Astrocyte of the cerebellum (primary cell): Measurements from ENCODE around the gene ALS2CL.

Experiments used
- DNase-seq: peaks from one replicate; pipeline ENCODE4 v3.0.0-alpha.2; 2011; ENCODE audit warnings: low read depth
- H3K4me3 ChIP-seq: 2 replicates; pipeline ENCODE4 v1.5.1; 2011; ENCODE audit warnings: mild to moderate bottlenecking, low read depth, low read length, moderate library complexity
- in situ Hi-C: cut with HindIII; loops from 2 replicates; pipeline ENCODE4 v1.10.0; 2017; ENCODE audit warnings: low sequenced_read_pairs
- TF ChIP-seq, protein P1 (sequence below): IDR thresholded peaks from 2 replicates; pipeline ENCODE4 v1.5.1; 2012; ENCODE audit warnings: low read length, low read depth, moderate library complexity, mild to moderate bottlenecking; ENCODE audit errors: missing control alignments

ALS2CL gene

GRCh38 chr3:46666453-46666845 lies 27.0 kb downstream of the ALS2CL start:
- in situ Hi-C loops: no loop called here

DNA sequence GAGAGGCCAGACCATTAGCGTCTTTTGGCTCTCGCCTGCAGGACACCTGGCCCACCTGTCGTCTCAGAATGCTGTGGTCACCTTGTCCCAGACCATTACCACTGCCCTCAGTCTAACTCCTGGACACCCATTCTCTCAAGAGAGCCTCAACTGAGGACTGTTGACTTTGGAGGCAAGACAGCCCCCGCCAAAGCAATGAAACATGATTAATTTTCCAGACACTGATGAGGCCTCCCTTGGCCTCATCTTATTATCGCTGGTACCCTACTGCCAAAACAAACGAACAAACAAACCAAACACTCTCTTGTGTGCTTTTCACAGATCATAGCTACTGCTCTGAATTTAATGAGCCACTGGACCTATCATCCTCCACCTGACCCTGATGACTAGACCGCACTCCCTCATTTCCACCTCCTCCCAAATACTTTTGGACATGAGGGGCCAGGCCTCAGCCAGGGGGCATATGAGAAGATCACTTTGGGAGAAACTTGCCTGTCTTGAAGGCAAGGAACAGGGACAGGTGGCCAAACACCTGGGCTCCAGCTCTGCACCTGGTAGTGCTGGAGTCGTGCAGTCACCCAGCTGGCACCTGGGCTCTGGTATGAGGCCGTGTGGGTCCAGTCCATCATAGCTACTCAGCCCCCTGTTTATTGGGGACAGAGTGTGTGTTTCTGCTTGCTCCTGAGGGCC lies 27.6 kb downstream of the ALS2CL start:
- no peak overlapping the region for H3K4me3 ChIP-seq
- DNase-seq: no peak
- TF ChIP-seq, protein P1, sequence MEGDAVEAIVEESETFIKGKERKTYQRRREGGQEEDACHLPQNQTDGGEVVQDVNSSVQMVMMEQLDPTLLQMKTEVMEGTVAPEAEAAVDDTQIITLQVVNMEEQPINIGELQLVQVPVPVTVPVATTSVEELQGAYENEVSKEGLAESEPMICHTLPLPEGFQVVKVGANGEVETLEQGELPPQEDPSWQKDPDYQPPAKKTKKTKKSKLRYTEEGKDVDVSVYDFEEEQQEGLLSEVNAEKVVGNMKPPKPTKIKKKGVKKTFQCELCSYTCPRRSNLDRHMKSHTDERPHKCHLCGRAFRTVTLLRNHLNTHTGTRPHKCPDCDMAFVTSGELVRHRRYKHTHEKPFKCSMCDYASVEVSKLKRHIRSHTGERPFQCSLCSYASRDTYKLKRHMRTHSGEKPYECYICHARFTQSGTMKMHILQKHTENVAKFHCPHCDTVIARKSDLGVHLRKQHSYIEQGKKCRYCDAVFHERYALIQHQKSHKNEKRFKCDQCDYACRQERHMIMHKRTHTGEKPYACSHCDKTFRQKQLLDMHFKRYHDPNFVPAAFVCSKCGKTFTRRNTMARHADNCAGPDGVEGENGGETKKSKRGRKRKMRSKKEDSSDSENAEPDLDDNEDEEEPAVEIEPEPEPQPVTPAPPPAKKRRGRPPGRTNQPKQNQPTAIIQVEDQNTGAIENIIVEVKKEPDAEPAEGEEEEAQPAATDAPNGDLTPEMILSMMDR: no peak
- in situ Hi-C loops: no loop called here

More at GRCh38 chr3:46666453-46666845, 27.0 kb downstream of the ALS2CL start:
- H3K4me3 ChIP-seq: no peak overlapping the region
- TF ChIP-seq, protein P1: no peak
- no peak for DNase-seq

GRCh38 chr3:46664971-46665762 lies 28.3 kb downstream of the ALS2CL start:
- H3K4me3 ChIP-seq: no peak overlapping the region
- TF ChIP-seq, protein P1: no peak
- DNase-seq: no peak
- in situ Hi-C loops: no loop called here

DNA sequence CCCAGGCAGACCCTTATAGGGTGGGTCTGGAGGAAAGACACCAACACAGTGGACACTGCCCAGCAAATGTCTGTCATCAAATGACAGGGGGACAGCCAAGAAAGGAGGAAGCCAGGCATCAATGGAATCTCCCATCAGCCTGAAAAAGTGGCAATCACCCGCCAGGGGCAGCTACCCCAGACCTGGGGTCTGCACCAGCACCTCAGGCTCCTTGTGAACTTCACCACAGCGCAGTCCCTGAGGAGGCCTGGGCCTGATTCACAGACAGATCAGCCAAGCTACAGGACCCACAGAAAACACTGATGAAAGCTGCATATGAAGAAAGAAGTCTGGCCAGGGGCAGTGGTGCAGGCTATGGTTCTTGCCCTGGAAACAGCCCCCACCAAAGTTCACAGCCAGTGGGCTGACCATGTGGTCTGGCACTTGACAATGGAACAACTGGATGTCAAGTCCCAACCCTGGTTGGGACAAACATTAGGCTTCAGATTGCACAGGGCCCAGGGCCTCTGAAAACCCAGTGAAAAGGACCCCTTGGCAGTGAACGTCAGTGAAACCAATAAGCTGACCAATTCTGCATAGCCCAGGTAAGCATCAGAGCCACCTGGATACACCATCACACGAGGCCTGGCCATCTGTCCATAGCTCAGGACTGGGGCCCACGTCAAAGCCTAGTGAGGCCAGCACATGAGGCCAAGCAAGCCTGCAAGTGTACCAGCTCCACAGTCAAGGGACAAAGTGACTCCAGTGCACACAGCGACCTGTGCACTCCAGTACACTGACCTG lies 29.1 kb downstream of the ALS2CL start:
- TF ChIP-seq, protein P1: no peak
- DNase-seq: no peak
- in situ Hi-C loops: no loop called here
- no peak overlapping the region for H3K4me3 ChIP-seq

DNA sequence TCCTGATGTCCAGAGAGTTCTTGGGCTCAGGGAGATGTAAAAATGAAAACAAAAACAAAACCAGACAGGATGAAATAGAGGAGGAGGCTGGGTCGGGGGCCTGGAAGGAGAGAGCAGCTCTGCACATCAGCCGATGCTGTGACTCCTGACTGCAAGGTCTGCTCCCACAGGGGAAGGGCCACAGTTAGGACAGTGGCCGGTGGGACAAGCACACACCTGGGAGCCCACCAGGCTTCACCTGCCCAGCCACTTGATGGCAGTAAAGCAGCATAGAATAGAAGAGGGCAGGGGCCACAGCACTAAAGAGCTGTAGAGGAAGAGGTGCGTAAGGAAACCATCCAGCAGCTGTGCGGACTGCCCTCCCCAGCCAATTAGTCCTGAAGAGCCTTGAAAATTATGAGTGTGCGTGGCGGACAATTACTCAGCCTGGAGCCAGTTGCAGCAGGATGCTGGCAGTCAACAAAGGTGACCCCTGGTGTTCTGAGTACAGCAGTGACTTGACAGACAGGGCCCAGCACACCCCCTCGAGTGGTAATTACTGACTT lies 29.8 kb downstream of the ALS2CL start:
- TF ChIP-seq, protein P1: no peak
- in situ Hi-C loops: no loop called here
- no peak for DNase-seq
- H3K4me3 ChIP-seq: no peak overlapping the region
